IMR-90 (cell line): ENCODE data around the gene SLC46A1. TPM values are rescaled to one million over a fixed set of nuclear protein-coding genes. Genes with fewer than 3 reads are reported as not detected.

Experiments
- ATAC-seq: fragments of 200-7000 bp; cut with Tn5 transposase; 2 replicates; pipeline ENCODE4 v1.9.1; 2020; ENCODE audit warnings: low read depth, mild to moderate bottlenecking, moderate library complexity
- BruUV-seq: library from RNA; stranded (reverse); fragments of 400-500 nt; replicated peaks from 2 replicates; lab custom pipeline; 2021; lab: Mats Ljungman, UMichigan
- CTCF ChIA-PET: fragments of 300-600 bp; formaldehyde crosslinking; extraction: SDS; loops from one replicate; lab custom pipeline; 2021; ENCODE audit warnings: antibody characterized with exemption; lab: Yijun Ruan, JAX
- POLR2A ChIA-PET: fragments of 300-600 bp; sonication (Branson Sonifier 250); formaldehyde crosslinking; loops from one replicate; lab custom pipeline; 2022; ENCODE audit warnings: antibody characterized with exemption; ENCODE audit not compliant: unreplicated experiment; lab: Charles Lee
- DNase-seq: peaks from one replicate; pipeline ENCODE4 v3.0.0; 2013
- H2AFZ ChIP-seq: replicated peaks from 2 replicates; pipeline ENCODE3; 2013; ENCODE audit warnings: low read length, mild to moderate bottlenecking; ENCODE audit not compliant: poor library complexity
- H2AK5ac ChIP-seq: 2 replicates; pipeline ENCODE4 v1.6.1; 2013; ENCODE audit warnings: low read depth, low read length, inconsistent platforms
- H2AK9ac ChIP-seq: replicated peaks from 2 replicates; pipeline ENCODE3; 2013; ENCODE audit warnings: mild to moderate bottlenecking, low read depth, low read length, moderate library complexity; ENCODE audit not compliant: poor library complexity
- H2BK120ac ChIP-seq: 2 replicates; pipeline ENCODE4 v1.6.1; 2013; ENCODE audit warnings: low read depth, low read length, inconsistent platforms
- H2BK15ac ChIP-seq: 3 replicates; pipeline ENCODE4 v1.6.1; 2013; ENCODE audit warnings: low read depth, low read length, inconsistent platforms
- H2BK20ac ChIP-seq: 2 replicates; pipeline ENCODE4 v1.6.1; 2013; ENCODE audit warnings: low read depth, mild to moderate bottlenecking, inconsistent platforms, low read length, moderate library complexity
- H2BK5ac ChIP-seq: 2 replicates; pipeline ENCODE4 v1.6.1; 2013; ENCODE audit warnings: mild to moderate bottlenecking, low read depth, low read length, inconsistent platforms; ENCODE audit not compliant: poor library complexity, severe bottlenecking
- H3K14ac ChIP-seq: replicated peaks from 2 replicates; pipeline ENCODE4 v1.6.1; 2013; ENCODE audit warnings: low read depth, low read length, inconsistent platforms
- H3K18ac ChIP-seq: 2 replicates; pipeline ENCODE4 v1.6.1; 2013; ENCODE audit warnings: low read depth, low read length, control low read depth
- H3K23ac ChIP-seq: 2 replicates; pipeline ENCODE4 v1.6.1; 2013; ENCODE audit warnings: low read depth, low read length, inconsistent platforms
- H3K27ac ChIP-seq: 2 replicates; pipeline ENCODE4 v1.5.1; 2013; ENCODE audit warnings: mild to moderate bottlenecking, control low read depth, low read length; ENCODE audit not compliant: insufficient read depth
- H3K27me3 ChIP-seq: 2 replicates; pipeline ENCODE4 v1.6.1; 2013; ENCODE audit warnings: low read length; ENCODE audit not compliant: control insufficient read depth, insufficient read depth
- H3K36me3 ChIP-seq: 2 replicates; pipeline ENCODE4 v1.6.1; 2013; ENCODE audit warnings: low read length, mixed read lengths; ENCODE audit not compliant: control insufficient read depth, insufficient read depth
- H3K4ac ChIP-seq: 2 replicates; pipeline ENCODE4 v1.6.1; 2013; ENCODE audit warnings: low read depth, low read length, inconsistent platforms
- H3K4me1 ChIP-seq: 2 replicates; pipeline ENCODE4 v1.6.1; 2013; ENCODE audit warnings: low read length, mixed read lengths; ENCODE audit not compliant: control insufficient read depth, insufficient read depth
- H3K4me2 ChIP-seq: 2 replicates; pipeline ENCODE4 v1.6.1; 2013; ENCODE audit warnings: low read depth, mild to moderate bottlenecking, control low read depth, low read length, moderate library complexity
- H3K4me3 ChIP-seq: 2 replicates; pipeline ENCODE4 v1.5.1; 2013; ENCODE audit warnings: low read depth, mild to moderate bottlenecking, control low read depth, low read length, moderate library complexity; ENCODE audit not compliant: insufficient read depth
- H3K56ac ChIP-seq: 2 replicates; pipeline ENCODE4 v1.6.1; 2013; ENCODE audit warnings: low read length, inconsistent platforms; ENCODE audit not compliant: insufficient read depth; ENCODE audit errors: extremely low read depth
- H3K79me1 ChIP-seq, 2 experiments: 2 replicates each; pipeline ENCODE4 v1.6.1; 2013; ENCODE audit warnings: low read length in 2 of 2, inconsistent platforms in 1 of 2, low read depth in 1 of 2
- H3K9ac ChIP-seq: 2 replicates; pipeline ENCODE4 v1.6.1; 2013; ENCODE audit warnings: low read depth, low read length, control low read depth
- H3K9me1 ChIP-seq: 2 replicates; pipeline ENCODE4 v1.6.1; 2013; ENCODE audit warnings: low read length, inconsistent platforms; ENCODE audit not compliant: insufficient read depth
- H3K9me3 ChIP-seq: 2 replicates; pipeline ENCODE4 v1.6.1; 2013; ENCODE audit warnings: low read length; ENCODE audit not compliant: control insufficient read depth, insufficient read depth
- H4K20me1 ChIP-seq: 2 replicates; pipeline ENCODE4 v1.6.1; 2013; ENCODE audit warnings: low read length, inconsistent platforms; ENCODE audit not compliant: insufficient read depth
- H4K5ac ChIP-seq: 2 replicates; pipeline ENCODE4 v1.6.1; 2013; ENCODE audit warnings: mild to moderate bottlenecking, low read depth, low read length, control low read depth
- H4K8ac ChIP-seq, 2 experiments: 2 replicates each; pipeline ENCODE4 v1.6.1; 2013; ENCODE audit warnings: low read depth in 2 of 2, low read length in 2 of 2, control low read depth in 1 of 2, inconsistent platforms in 1 of 2
- H4K91ac ChIP-seq: 2 replicates; pipeline ENCODE4 v1.6.1; 2013; ENCODE audit warnings: low read depth, low read length, inconsistent platforms; ENCODE audit not compliant: insufficient read depth
- BHLHE40 ChIP-seq: fragments of 150-350 bp; IDR thresholded peaks from 2 replicates; pipeline ENCODE4 v1.6.1; 2016; ENCODE audit warnings: mild to moderate bottlenecking, low read depth, low read length
- CHD1 ChIP-seq: IDR thresholded peaks from 2 replicates; pipeline ENCODE4 v1.6.1; 2012; ENCODE audit warnings: low read depth, low read length, improper control_type of control experiment
- CTCF ChIP-seq: conservative IDR thresholded peaks from 2 replicates; pipeline ENCODE4 v1.5.1; 2012; ENCODE audit warnings: mild to moderate bottlenecking, low read depth, low read length, improper control_type of control experiment
- MAFK ChIP-seq: IDR thresholded peaks from 2 replicates; pipeline ENCODE4 v1.6.1; 2012; ENCODE audit warnings: low read depth, low read length, improper control_type of control experiment
- NFE2L2 ChIP-seq: fragments of 150-350 bp; IDR thresholded peaks from 2 replicates; pipeline ENCODE4 v1.6.1; 2016; ENCODE audit warnings: low read depth, mild to moderate bottlenecking, low read length
- RCOR1 ChIP-seq: IDR thresholded peaks from 2 replicates; pipeline ENCODE4 v1.6.1; 2012; ENCODE audit warnings: mild to moderate bottlenecking, low read length, improper control_type of control experiment; ENCODE audit not compliant: insufficient replicate concordance
- RFX5 ChIP-seq: IDR thresholded peaks from 2 replicates; pipeline ENCODE4 v1.8.0; 2012; ENCODE audit warnings: low read depth, mild to moderate bottlenecking, low read length, moderate library complexity
- SMC3 ChIP-seq: fragments of 150-350 bp; IDR thresholded peaks from 2 replicates; pipeline ENCODE4 v1.6.1; 2016; ENCODE audit warnings: low read depth, mild to moderate bottlenecking, antibody characterized with exemption, low read length, moderate library complexity
- USF2 ChIP-seq: fragments of 150-350 bp; IDR thresholded peaks from 2 replicates; pipeline ENCODE4 v1.6.1; 2017; ENCODE audit warnings: mild to moderate bottlenecking, antibody characterized with exemption, low read length, low read depth
- WGBS, 2 experiments: methylation state at CpG; one replicate each; pipeline versions ENCODE4 v1.1.5 to v1.1.7; 2013; ENCODE audit warnings: missing lambda C conversion rate in 2 of 2; ENCODE audit not compliant: insufficient read length in 1 of 2; ENCODE audit errors: extremely low coverage in 2 of 2; 5-methylcytosine and 5-hydroxymethylcytosine counted together
- dilution Hi-C: fragments of 300-500 bp; cut with HindIII; formaldehyde crosslinking; loops from one replicate; pipeline ENCODE4 v1.14.3; 2018; ENCODE audit warnings: low sequenced_read_pairs; ENCODE audit not compliant: unreplicated experiment
- in situ Hi-C: fragments of 300-500 bp; cut with MboI; formaldehyde crosslinking; loops from 3 replicates; pipeline ENCODE4 v1.14.3; 2019; ENCODE audit warnings: low sequenced_read_pairs, inconsistent platforms, mixed read lengths
- intact Hi-C: fragments of 100-400 bp; cut with micrococcal nuclease; formaldehyde crosslinking; loops from 2 replicates; pipeline ENCODE4 v1.10.0; 2022
- polyA plus RNA-seq, 3 experiments: library from polyadenylated mRNA; depleted of rRNA; stranded (reverse); fragments of >200 nt; gene quantifications; 2 replicates each; pipeline ENCODE4 v1.2.3, GENCODE V29; 2012; ENCODE audit warnings: low replicate concordance in 1 of 3
- total RNA-seq: library from RNA; depleted of rRNA; stranded (reverse); fragments of >200 nt; gene quantifications from 2 replicates; pipeline ENCODE4 v1.2.3, GENCODE V29; 2012
- TF ChIP-seq, protein P1 (sequence below): fragments of 150-350 bp; IDR thresholded peaks from 2 replicates; pipeline ENCODE4 v1.6.1; 2016; ENCODE audit warnings: low read depth, mild to moderate bottlenecking, low read length, moderate library complexity, borderline replicate concordance

SLC46A1 gene
- total and polyA plus RNA-seq, 2 of the 4 experiments (the other 2 are of a cell fraction), result 2.7 to 3.9 TPM

GRCh38 chr17:28395426-28395825 lies 10.6 kb downstream of the SLC46A1 start:
- no peak for TF ChIP-seq CHD1
- TF ChIP-seq, protein P1, sequence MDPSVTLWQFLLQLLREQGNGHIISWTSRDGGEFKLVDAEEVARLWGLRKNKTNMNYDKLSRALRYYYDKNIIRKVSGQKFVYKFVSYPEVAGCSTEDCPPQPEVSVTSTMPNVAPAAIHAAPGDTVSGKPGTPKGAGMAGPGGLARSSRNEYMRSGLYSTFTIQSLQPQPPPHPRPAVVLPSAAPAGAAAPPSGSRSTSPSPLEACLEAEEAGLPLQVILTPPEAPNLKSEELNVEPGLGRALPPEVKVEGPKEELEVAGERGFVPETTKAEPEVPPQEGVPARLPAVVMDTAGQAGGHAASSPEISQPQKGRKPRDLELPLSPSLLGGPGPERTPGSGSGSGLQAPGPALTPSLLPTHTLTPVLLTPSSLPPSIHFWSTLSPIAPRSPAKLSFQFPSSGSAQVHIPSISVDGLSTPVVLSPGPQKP, result no peak
- no peak for TF ChIP-seq RCOR1
- no peak for TF ChIP-seq BHLHE40
- no peak for TF ChIP-seq SMC3
- TF ChIP-seq MAFK, result no peak
- no peak for TF ChIP-seq CTCF
- no peak for TF ChIP-seq RFX5
- no peak for TF ChIP-seq NFE2L2
- TF ChIP-seq USF2, result no peak
- CTCF ChIA-PET, result interaction anchor here (1.1 kb wide), 1 partner anchor 21 kb away, joined by 6 read pairs; no protein-coding TSS in a partner anchor

More at GRCh38 chr17:28395426-28395825, 10.6 kb downstream of the SLC46A1 start:
- no peak overlapping the region for H3K9ac ChIP-seq
- no peaks in the 10 kb centered on the region for H3K27me3 ChIP-seq
- POLR2A ChIA-PET, result no interaction called here
- H3K4ac ChIP-seq, result no peak overlapping the region
- H4K20me1 ChIP-seq, result no peaks in the 10 kb centered on the region
- WGBS, 2 experiments, result 60% methylated on average over 1 of the region's 2 CpGs; no CpG with 5 or more reads in 1 of the 2 experiments
- no peak overlapping the region for H3K23ac ChIP-seq
- H3K9me3 ChIP-seq, result no peaks in the 10 kb centered on the region
- H4K91ac ChIP-seq, result no peak overlapping the region
- in situ Hi-C loops, result no loop called here
- no peak for DNase-seq
- 0 out of 2 replicates have a peak overlapping the region, but pooled peaks have one; percentile 23 for H2AK5ac ChIP-seq
- no peak overlapping the region for H2AFZ ChIP-seq
- H3K9me1 ChIP-seq, result peaks cover 19% of the 10 kb centered on the region; the same call in 1 of the 2 replicates
- no peak overlapping the region for H4K8ac ChIP-seq
- H3K56ac ChIP-seq, result no peak overlapping the region
- H3K4me2 ChIP-seq, result no peak overlapping the region
- peaks cover 9% of the 10 kb centered on the region for H3K4me1 ChIP-seq
- H2BK5ac ChIP-seq, result no peak overlapping the region
- ATAC-seq, result no peak
- H3K14ac ChIP-seq, result no peak overlapping the region
- no peak overlapping the region for H2AK9ac ChIP-seq
- peaks cover 35% of the 10 kb centered on the region for H3K36me3 ChIP-seq
- H4K5ac ChIP-seq, result no peak overlapping the region; the same call in 1 of the 2 replicates
- no peaks in the 10 kb centered on the region for H3K79me1 ChIP-seq
- no peak overlapping the region for H3K4me3 ChIP-seq
- no TSS peak for BruUV-seq
- H3K27ac ChIP-seq, result peak overlapping the region; percentile 66; the same call in 1 of the 2 replicates
- H2BK15ac ChIP-seq, result no peak overlapping the region
- H2BK120ac ChIP-seq, result no peak overlapping the region
- intact Hi-C loops, result no loop called here
- dilution Hi-C loops, result no loop called here
- no peak overlapping the region; the same call in 1 of the 2 replicates for H3K18ac ChIP-seq
- H2BK20ac ChIP-seq, result no peak overlapping the region
